ENCODE results near the gene UGT1A10.
"Not testable (repeated sequence)": the region's sequence is repeated elsewhere in the genome, so short reads cannot be mapped to it uniquely, and the experiment has no call there.

The UGT1A10 gene

GRCh38 chr2:233700842-233701241, 64.6 kb downstream of the UGT1A10 start:
- H3K4me3 ChIP-seq (ENCODE audit: low read length); H3K27me3 ChIP-seq (ENCODE audit: control insufficient read depth, insufficient read depth, low read length); H3K27ac ChIP-seq (ENCODE audit: low read depth, low read length); H3K4me1 ChIP-seq (ENCODE audit: control insufficient read depth, insufficient read depth, low read length); H3K36me3 ChIP-seq (ENCODE audit: control insufficient read depth, insufficient read depth, low read length); H3K9ac ChIP-seq (ENCODE audit: low read length): not testable (repeated sequence)

GRCh38 chr2:233702238-233702637, 66.0 kb downstream of the UGT1A10 start:
- H3K36me3 ChIP-seq (ENCODE audit: control insufficient read depth, insufficient read depth, low read length) = no peaks in the 10 kb centered on the region
- H3K27ac ChIP-seq (ENCODE audit: low read depth, low read length) = no peak overlapping the region
- no peaks in the 10 kb centered on the region for H3K27me3 ChIP-seq (ENCODE audit: control insufficient read depth, insufficient read depth, low read length)
- H3K4me3 ChIP-seq (ENCODE audit: low read length) = no peak overlapping the region
- no peak overlapping the region for H3K9ac ChIP-seq (ENCODE audit: low read length)
- no peaks in the 10 kb centered on the region for H3K4me1 ChIP-seq (ENCODE audit: control insufficient read depth, insufficient read depth, low read length)

GRCh38 chr2:233705911-233706506, 69.8 kb downstream of the UGT1A10 start:
- Histone ChIP-seq H3K27ac (ENCODE audit: low read depth, low read length) (no peak overlapping the region), H3K4me1 (ENCODE audit: control insufficient read depth, insufficient read depth, low read length) (no peaks in the 10 kb centered on the region), H3K9ac (ENCODE audit: low read length) (no peak overlapping the region), H3K36me3 (ENCODE audit: control insufficient read depth, insufficient read depth, low read length) (no peaks in the 10 kb centered on the region), H3K4me3 (ENCODE audit: low read length) (no peak overlapping the region), H3K27me3 (ENCODE audit: control insufficient read depth, insufficient read depth, low read length) (no peaks in the 10 kb centered on the region)

- no peaks in the 10 kb centered on the region for H3K27me3 ChIP-seq (ENCODE audit: control insufficient read depth, insufficient read depth, low read length)
- no peaks in the 10 kb centered on the region for H3K4me1 ChIP-seq (ENCODE audit: control insufficient read depth, insufficient read depth, low read length)
- no peaks in the 10 kb centered on the region for H3K36me3 ChIP-seq (ENCODE audit: control insufficient read depth, insufficient read depth, low read length)
- no peak overlapping the region for H3K27ac ChIP-seq (ENCODE audit: low read depth, low read length)
- H3K9ac ChIP-seq (ENCODE audit: low read length) = no peak overlapping the region
- no peak overlapping the region for H3K4me3 ChIP-seq (ENCODE audit: low read length)
Measured at GRCh38 chr2:233706720-233707119, 70.5 kb downstream of the UGT1A10 start.

DNA sequence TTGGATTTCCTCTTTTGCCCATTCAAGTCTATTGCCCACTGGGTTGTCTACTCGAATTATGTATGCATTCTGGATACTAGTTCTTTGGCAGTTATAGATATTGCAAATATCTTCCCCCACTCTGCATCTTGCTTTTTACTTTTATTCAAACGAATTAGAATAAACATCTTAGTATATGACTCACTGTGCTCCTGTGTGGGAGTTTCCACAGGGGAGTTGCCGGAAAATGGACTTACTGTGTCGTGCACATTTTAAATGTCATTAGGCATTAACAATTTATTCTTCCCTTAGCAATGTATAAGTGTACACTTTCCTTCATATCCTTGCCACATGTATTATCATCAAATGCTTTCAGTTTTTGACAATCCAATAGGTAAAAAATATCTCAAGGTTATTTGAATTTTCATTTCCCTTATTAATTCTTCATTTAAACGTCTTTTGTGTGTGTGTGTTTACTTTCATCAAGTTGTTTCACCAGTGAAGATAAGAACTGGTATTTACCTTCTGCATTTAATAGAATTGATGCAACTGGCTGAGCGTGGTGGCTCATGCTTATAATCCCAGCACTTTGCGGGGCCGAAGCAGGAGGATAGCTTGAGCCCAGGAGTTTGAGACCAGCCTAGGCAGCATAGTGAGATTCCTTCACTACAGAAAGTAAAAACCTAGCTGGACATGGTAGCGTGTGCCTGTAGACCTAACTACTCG, 71.8 kb downstream of the UGT1A10 start:
- Histone ChIP-seq H3K9ac (ENCODE audit: low read length) (no peak overlapping the region), H3K4me3 (ENCODE audit: low read length) (no peak overlapping the region), H3K27ac (ENCODE audit: low read depth, low read length) (no peak overlapping the region), H3K4me1 (ENCODE audit: control insufficient read depth, insufficient read depth, low read length) (no peaks in the 10 kb centered on the region), H3K27me3 (ENCODE audit: control insufficient read depth, insufficient read depth, low read length) (no peaks in the 10 kb centered on the region), H3K36me3 (ENCODE audit: control insufficient read depth, insufficient read depth, low read length) (no peaks in the 10 kb centered on the region)

DNA sequence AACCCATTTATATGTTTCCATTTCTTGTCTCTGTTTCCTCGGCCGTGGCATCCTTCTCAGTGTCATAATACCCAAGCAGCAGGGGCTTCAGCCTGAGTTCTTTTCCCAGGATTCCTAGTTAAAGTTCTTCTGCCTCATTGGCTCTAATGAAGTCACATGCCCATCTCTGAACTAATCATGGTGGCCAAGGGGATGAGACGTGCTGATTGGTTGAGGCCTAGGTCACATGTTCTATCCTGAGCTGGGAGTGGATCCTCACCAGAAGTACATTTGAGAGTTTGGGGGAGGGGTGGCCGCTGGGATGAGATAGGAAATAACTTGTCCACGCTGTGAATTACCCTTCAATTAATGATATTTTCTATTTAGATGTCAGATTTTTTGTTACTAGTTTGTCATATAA, 72.7 kb downstream of the UGT1A10 start:
- Histone ChIP-seq H3K9ac (ENCODE audit: low read length) (no peak overlapping the region), H3K27ac (ENCODE audit: low read depth, low read length) (no peak overlapping the region), H3K27me3 (ENCODE audit: control insufficient read depth, insufficient read depth, low read length) (no peaks in the 10 kb centered on the region), H3K4me1 (ENCODE audit: control insufficient read depth, insufficient read depth, low read length) (no peaks in the 10 kb centered on the region), H3K36me3 (ENCODE audit: control insufficient read depth, insufficient read depth, low read length) (no peaks in the 10 kb centered on the region), H3K4me3 (ENCODE audit: low read length) (no peak overlapping the region)

GRCh38 chr2:233711312-233712008, 75.2 kb downstream of the UGT1A10 start:
- no peak overlapping the region for H3K27ac ChIP-seq (ENCODE audit: low read depth, low read length)
- H3K9ac ChIP-seq (ENCODE audit: low read length) = no peak overlapping the region
- no peaks in the 10 kb centered on the region for H3K36me3 ChIP-seq (ENCODE audit: control insufficient read depth, insufficient read depth, low read length)
- no peak overlapping the region for H3K4me3 ChIP-seq (ENCODE audit: low read length)
- H3K4me1 ChIP-seq (ENCODE audit: control insufficient read depth, insufficient read depth, low read length) = no peaks in the 10 kb centered on the region
- H3K27me3 ChIP-seq (ENCODE audit: control insufficient read depth, insufficient read depth, low read length) = no peaks in the 10 kb centered on the region

- H3K27ac ChIP-seq (ENCODE audit: low read depth, low read length) = no peak within 1 kb of the TSS
- no peaks in the 10 kb centered on the region for H3K4me1 ChIP-seq (ENCODE audit: control insufficient read depth, insufficient read depth, low read length)
- H3K4me3 ChIP-seq (ENCODE audit: low read length) = no peak within 1 kb of the TSS
- no peaks in the 10 kb centered on the region for H3K27me3 ChIP-seq (ENCODE audit: control insufficient read depth, insufficient read depth, low read length)
- H3K36me3 ChIP-seq (ENCODE audit: control insufficient read depth, insufficient read depth, low read length) = no peaks in the 10 kb centered on the region
- H3K9ac ChIP-seq (ENCODE audit: low read length) = no peak within 1 kb of the TSS
Measured at GRCh38 chr2:233712611-233713261, 76.5 kb downstream of the UGT1A10 start, which contains the start of gene UGT1A5. UGT1A5 (plus strand) TSS chr2:233712907; CDS start chr2:233712992, 85 bp downstream.

DNA sequence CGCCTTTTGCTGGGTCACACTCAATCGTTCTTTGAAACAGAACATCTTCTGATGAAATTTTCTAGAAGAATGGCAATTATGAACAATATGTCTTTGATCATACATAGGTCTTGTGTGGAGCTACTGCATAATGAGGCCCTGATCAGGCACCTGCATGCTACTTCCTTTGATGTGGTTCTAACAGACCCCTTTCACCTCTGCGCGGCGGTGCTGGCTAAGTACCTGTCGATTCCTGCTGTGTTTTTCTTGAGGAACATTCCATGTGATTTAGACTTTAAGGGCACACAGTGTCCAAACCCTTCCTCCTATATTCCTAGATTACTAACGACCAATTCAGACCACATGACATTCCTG, 77.0 kb downstream of the UGT1A10 start:
- Histone ChIP-seq H3K4me1 (ENCODE audit: control insufficient read depth, insufficient read depth, low read length) (no peaks in the 10 kb centered on the region), H3K27me3 (ENCODE audit: control insufficient read depth, insufficient read depth, low read length) (no peaks in the 10 kb centered on the region), H3K27ac (ENCODE audit: low read depth, low read length) (no peak overlapping the region), H3K36me3 (ENCODE audit: control insufficient read depth, insufficient read depth, low read length) (no peaks in the 10 kb centered on the region), H3K9ac (ENCODE audit: low read length) (no peak overlapping the region), H3K4me3 (ENCODE audit: low read length) (no peak overlapping the region)

DNA sequence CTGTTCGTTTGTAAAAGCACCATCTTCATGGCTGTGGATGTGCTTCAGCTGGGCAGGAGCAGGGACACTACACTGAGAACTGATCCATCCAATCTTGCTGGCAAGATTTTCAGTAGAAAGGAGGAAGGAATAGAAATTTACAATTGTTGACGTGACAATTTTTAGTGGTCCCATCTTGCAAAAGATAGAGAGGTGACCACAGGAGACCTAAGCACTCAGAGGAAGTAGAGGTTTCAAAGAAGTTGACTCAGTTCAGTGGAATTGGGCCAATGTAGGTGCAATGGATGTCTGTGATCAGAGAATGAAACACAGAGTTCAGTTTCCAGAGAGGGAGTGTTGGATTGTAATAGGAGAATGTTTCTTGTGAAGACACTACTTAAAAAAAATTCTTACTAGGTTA, 77.9 kb downstream of the UGT1A10 start:
- H3K36me3 ChIP-seq (ENCODE audit: control insufficient read depth, insufficient read depth, low read length) = no peaks in the 10 kb centered on the region
- H3K27ac ChIP-seq (ENCODE audit: low read depth, low read length) = no peak overlapping the region
- H3K27me3 ChIP-seq (ENCODE audit: control insufficient read depth, insufficient read depth, low read length) = no peaks in the 10 kb centered on the region
- no peak overlapping the region for H3K4me3 ChIP-seq (ENCODE audit: low read length)
- H3K4me1 ChIP-seq (ENCODE audit: control insufficient read depth, insufficient read depth, low read length) = no peaks in the 10 kb centered on the region
- H3K9ac ChIP-seq (ENCODE audit: low read length) = no peak overlapping the region

- no peaks in the 10 kb centered on the region for H3K4me1 ChIP-seq (ENCODE audit: control insufficient read depth, insufficient read depth, low read length)
- H3K9ac ChIP-seq (ENCODE audit: low read length) = no peak within 1 kb of the TSS
- no peaks in the 10 kb centered on the region for H3K36me3 ChIP-seq (ENCODE audit: control insufficient read depth, insufficient read depth, low read length)
- H3K27me3 ChIP-seq (ENCODE audit: control insufficient read depth, insufficient read depth, low read length) = no peaks in the 10 kb centered on the region
- no peak within 1 kb of the TSS for H3K27ac ChIP-seq (ENCODE audit: low read depth, low read length)
- no peak within 1 kb of the TSS for H3K4me3 ChIP-seq (ENCODE audit: low read length)
Measured at GRCh38 chr2:233718552-233718951, 82.3 kb downstream of the UGT1A10 start, which contains the start of gene UGT1A4. UGT1A4 (plus strand) TSS chr2:233718736; CDS start chr2:233718821, 85 bp downstream.

DNA sequence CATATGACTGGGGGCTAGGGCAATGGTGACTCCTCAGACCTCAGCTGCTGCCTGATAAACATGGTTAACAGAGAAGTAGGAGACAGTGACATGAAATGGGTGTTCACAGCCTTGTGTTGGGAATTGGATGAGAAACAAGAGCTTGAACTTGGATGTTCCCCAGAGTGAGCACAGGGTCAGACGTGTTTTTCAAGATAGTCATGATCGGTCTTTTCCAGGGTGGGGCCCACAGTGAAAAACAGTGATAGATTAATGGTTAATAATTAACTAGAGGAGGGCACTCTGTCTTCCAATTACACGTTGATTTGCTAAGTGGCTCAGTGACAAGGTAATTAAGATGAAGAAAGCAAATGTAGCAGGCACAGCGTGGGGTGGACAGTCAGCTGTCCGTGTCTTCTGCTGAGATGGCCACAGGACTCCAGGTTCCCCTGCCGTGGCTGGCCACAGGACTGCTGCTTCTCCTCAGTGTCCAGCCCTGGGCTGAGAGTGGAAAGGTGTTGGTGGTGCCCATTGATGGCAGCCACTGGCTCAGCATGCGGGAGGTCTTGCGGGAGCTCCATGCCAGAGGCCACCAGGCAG, 92.6 kb downstream of the UGT1A10 start, which contains the start of gene UGT1A3:
Gene UGT1A3, plus strand, starts transcription at position 320 of the 579 bp plus-strand sequence. Its CDS starts 85 bp downstream, at position 405.
- no peak within 1 kb of the TSS for H3K4me3 ChIP-seq (ENCODE audit: low read length)
- H3K9ac ChIP-seq (ENCODE audit: low read length) = no peak within 1 kb of the TSS
- no peaks in the 10 kb centered on the region for H3K27me3 ChIP-seq (ENCODE audit: control insufficient read depth, insufficient read depth, low read length)
- H3K27ac ChIP-seq (ENCODE audit: low read depth, low read length) = no peak within 1 kb of the TSS
- no peaks in the 10 kb centered on the region for H3K4me1 ChIP-seq (ENCODE audit: control insufficient read depth, insufficient read depth, low read length)
- no peaks in the 10 kb centered on the region for H3K36me3 ChIP-seq (ENCODE audit: control insufficient read depth, insufficient read depth, low read length)
